Measurements from ENCODE around the gene VPS36.

GRCh38 chr13:52412128-52412527 lies 38.3 kb downstream of the VPS36 start:
- TF ChIP-seq ZNF512 (tag; IDR thresholded peaks at IDR 0.05) (no peak), NFIX (CRISPR knock-in tag; IDR thresholded peaks at IDR 0.05; ENCODE audit: low read depth) (no peak), CEBPB (tag; IDR thresholded peaks at IDR 0.05) (no peak), ZNF24 (IDR thresholded peaks at IDR 0.05) (no peak)
